ENCODE measurements around the gene SORD.

SORD gene

DNA sequence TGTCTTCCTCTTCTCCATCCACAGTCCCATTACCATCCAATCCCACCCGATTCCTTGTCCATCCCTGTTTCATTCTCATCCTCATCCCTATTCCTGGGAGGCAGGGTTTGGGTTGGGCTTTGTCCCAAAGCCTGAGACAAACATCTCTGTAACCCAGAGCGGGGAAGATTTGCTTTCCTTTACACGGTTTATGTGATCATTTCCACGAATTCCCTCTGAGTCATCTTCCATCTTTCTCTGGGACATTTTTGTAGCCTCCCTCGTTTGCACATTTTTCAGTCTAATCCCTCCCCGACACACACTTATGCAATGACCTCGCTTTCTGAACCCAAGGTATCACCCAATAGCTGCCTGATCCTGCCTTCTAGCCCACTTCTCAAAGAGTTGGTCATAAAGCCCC is 68.2 kb downstream of the SORD start:
- H3K27ac ChIP-seq (ENCODE audit: low read length) = no peak overlapping the region
- no peaks in the 10 kb centered on the region for H3K9me3 ChIP-seq (ENCODE audit: control insufficient read depth in 1 of 2, low read length in 2 of 2)
- no peaks in the 10 kb centered on the region for H3K36me3 ChIP-seq (ENCODE audit: control insufficient read depth in 1 of 2, insufficient read depth in 2 of 2, low read length in 2 of 2)
- no peaks in the 10 kb centered on the region for H3K4me1 ChIP-seq (ENCODE audit: control insufficient read depth in 1 of 2, insufficient read depth in 2 of 2, low read length in 2 of 2)
- no peaks in the 10 kb centered on the region for H3K27me3 ChIP-seq (ENCODE audit: low read depth, low read length)
- H3K4me3 ChIP-seq (ENCODE audit: low read depth in 1 of 2, low read length in 2 of 2) = no peak overlapping the region

DNA sequence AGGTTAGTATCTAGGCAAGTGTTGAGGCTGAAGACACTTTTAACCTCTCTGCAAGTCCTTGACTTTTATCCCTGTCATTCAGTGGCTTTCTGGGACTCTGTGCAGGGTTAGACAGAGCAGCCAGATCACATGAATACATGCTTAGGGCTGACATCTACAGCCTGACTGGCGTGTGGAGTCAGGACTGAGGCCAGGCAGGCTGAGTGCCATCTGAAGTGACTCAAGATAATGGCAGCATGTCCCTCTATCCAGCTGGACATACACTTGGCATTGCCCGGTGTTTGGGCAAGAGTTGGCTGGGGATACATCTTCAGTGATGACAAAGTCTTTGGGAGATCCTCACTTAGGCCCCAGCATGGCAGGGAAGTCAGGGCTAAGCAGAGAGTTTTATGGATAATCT is 68.6 kb downstream of the SORD start:
- Histone ChIP-seq H3K27me3 (ENCODE audit: low read depth, low read length) (no peaks in the 10 kb centered on the region), H3K27ac (ENCODE audit: low read length) (no peak overlapping the region), H3K36me3 (ENCODE audit: control insufficient read depth in 1 of 2, insufficient read depth in 2 of 2, low read length in 2 of 2) (no peaks in the 10 kb centered on the region), H3K9me3 (ENCODE audit: control insufficient read depth in 1 of 2, low read length in 2 of 2) (no peaks in the 10 kb centered on the region), H3K4me1 (ENCODE audit: control insufficient read depth in 1 of 2, insufficient read depth in 2 of 2, low read length in 2 of 2) (no peaks in the 10 kb centered on the region), H3K4me3 (ENCODE audit: low read depth in 1 of 2, low read length in 2 of 2) (no peak overlapping the region)

- H3K27me3 ChIP-seq (ENCODE audit: low read depth, low read length) = no peaks in the 10 kb centered on the region
- H3K4me1 ChIP-seq (ENCODE audit: control insufficient read depth in 1 of 2, insufficient read depth in 2 of 2, low read length in 2 of 2) = no peaks in the 10 kb centered on the region
- no peak overlapping the region for H3K27ac ChIP-seq (ENCODE audit: low read length)
- H3K36me3 ChIP-seq (ENCODE audit: control insufficient read depth in 1 of 2, insufficient read depth in 2 of 2, low read length in 2 of 2) = no peaks in the 10 kb centered on the region
- H3K4me3 ChIP-seq (ENCODE audit: low read depth in 1 of 2, low read length in 2 of 2) = no peak overlapping the region
- H3K9me3 ChIP-seq (ENCODE audit: control insufficient read depth in 1 of 2, low read length in 2 of 2) = no peaks in the 10 kb centered on the region
These were observed 70.0 kb downstream of the SORD start for GRCh38 chr15:45093013-45093412.

DNA sequence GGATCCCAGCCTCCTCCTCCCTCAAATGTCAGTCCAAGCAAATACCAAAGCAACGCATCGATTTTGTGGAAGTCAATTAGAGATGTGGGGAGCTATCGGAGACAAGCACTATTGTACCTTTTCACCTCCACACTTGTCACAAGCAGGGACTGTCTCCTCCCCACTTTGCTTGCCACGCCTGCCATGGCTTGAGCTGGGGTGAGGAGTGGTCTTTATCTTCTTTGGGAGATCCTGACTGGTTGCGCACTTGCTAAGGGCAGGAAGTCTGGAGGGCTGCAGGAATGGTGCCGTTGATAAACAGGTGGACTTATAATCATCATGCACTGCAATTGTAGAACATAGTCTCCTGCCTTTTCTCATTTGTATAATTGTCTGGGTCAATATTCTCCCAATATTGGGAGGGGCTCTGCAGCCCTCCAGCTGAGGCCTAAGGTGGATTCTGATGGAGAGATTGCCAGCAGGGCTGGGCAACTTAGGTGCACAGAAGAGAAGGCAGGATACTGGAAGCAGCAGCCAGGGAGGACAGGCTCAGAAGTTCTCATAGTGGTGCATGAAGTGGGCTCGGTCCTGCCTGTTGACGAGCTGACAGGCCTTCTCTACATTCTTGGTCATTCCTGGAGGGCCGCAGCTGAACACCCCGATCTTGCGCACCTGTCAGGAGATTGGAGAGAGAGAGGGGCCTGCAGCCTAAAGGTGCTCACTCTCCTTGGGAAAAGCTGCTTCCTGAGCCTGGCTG is 70.8 kb downstream of the SORD start:
- Histone ChIP-seq H3K9me3 (ENCODE audit: control insufficient read depth in 1 of 2, low read length in 2 of 2) (no peaks in the 10 kb centered on the region), H3K36me3 (ENCODE audit: control insufficient read depth in 1 of 2, insufficient read depth in 2 of 2, low read length in 2 of 2) (no peaks in the 10 kb centered on the region), H3K4me1 (ENCODE audit: control insufficient read depth in 1 of 2, insufficient read depth in 2 of 2, low read length in 2 of 2) (no peaks in the 10 kb centered on the region), H3K27me3 (ENCODE audit: low read depth, low read length) (no peaks in the 10 kb centered on the region), H3K4me3 (ENCODE audit: low read depth in 1 of 2, low read length in 2 of 2) (no peak overlapping the region), H3K27ac (ENCODE audit: low read length) (no peak overlapping the region)

DNA sequence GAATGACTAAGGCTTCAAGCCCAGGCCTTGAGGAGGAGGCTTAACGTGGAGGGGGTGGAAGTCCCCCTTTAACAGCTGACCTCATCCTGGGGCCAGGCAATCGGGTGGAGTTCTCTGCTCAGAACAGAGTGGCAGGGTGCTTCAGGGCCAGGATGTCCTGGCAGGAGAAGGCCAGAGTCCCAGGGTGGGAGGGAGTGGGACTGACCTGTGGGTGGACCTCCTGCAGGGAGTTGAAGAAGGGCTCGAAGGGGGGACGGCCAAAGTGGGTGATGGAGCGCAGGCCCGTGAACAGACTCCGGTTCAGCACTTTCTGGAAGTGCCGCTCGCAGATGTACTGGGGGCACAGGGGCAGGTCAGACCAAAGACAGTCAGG is 71.3 kb downstream of the SORD start:
- H3K27me3 ChIP-seq (ENCODE audit: low read depth, low read length) = no peaks in the 10 kb centered on the region
- H3K4me1 ChIP-seq (ENCODE audit: control insufficient read depth in 1 of 2, insufficient read depth in 2 of 2, low read length in 2 of 2) = no peaks in the 10 kb centered on the region
- H3K27ac ChIP-seq (ENCODE audit: low read length) = no peak overlapping the region
- H3K36me3 ChIP-seq (ENCODE audit: control insufficient read depth in 1 of 2, insufficient read depth in 2 of 2, low read length in 2 of 2) = no peaks in the 10 kb centered on the region
- no peaks in the 10 kb centered on the region for H3K9me3 ChIP-seq (ENCODE audit: control insufficient read depth in 1 of 2, low read length in 2 of 2)
- H3K4me3 ChIP-seq (ENCODE audit: low read depth in 1 of 2, low read length in 2 of 2) = no peak overlapping the region

DNA sequence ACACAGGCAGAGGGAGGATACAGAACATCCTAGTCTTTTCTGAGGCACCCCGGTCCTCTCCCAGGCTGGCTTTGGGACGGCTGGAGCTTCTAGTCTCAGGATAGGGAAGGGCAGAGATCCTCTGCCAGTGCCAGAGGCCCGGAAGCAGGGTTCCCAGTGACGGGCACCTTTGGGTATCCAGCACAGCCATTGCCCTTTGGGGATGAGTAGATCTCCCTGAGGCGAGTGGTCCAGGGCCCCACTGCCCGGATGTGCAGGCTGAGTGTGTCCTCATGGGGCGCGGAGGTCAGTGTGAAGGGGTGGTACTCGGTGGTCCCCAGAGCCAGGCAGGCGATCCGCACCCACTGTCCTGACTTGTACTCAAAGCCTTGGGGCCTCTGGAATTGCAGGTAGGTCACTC is 72.7 kb downstream of the SORD start:
- Histone ChIP-seq H3K36me3 (ENCODE audit: control insufficient read depth in 1 of 2, insufficient read depth in 2 of 2, low read length in 2 of 2) (no peaks in the 10 kb centered on the region), H3K27ac (ENCODE audit: low read length) (no peak overlapping the region), H3K27me3 (ENCODE audit: low read depth, low read length) (no peaks in the 10 kb centered on the region), H3K4me1 (ENCODE audit: control insufficient read depth in 1 of 2, insufficient read depth in 2 of 2, low read length in 2 of 2) (no peaks in the 10 kb centered on the region), H3K9me3 (ENCODE audit: control insufficient read depth in 1 of 2, low read length in 2 of 2) (no peaks in the 10 kb centered on the region), H3K4me3 (ENCODE audit: low read depth in 1 of 2, low read length in 2 of 2) (no peak overlapping the region)

GRCh38 chr15:45097466-45097865 is 74.5 kb downstream of the SORD start:
- Histone ChIP-seq H3K9me3 (ENCODE audit: control insufficient read depth in 1 of 2, low read length in 2 of 2) (no peaks in the 10 kb centered on the region), H3K4me3 (ENCODE audit: low read depth in 1 of 2, low read length in 2 of 2) (no peak overlapping the region), H3K36me3 (ENCODE audit: control insufficient read depth in 1 of 2, insufficient read depth in 2 of 2, low read length in 2 of 2) (no peaks in the 10 kb centered on the region), H3K27me3 (ENCODE audit: low read depth, low read length) (no peaks in the 10 kb centered on the region), H3K4me1 (ENCODE audit: control insufficient read depth in 1 of 2, insufficient read depth in 2 of 2, low read length in 2 of 2) (no peaks in the 10 kb centered on the region), H3K27ac (ENCODE audit: low read length) (no peak overlapping the region)

DNA sequence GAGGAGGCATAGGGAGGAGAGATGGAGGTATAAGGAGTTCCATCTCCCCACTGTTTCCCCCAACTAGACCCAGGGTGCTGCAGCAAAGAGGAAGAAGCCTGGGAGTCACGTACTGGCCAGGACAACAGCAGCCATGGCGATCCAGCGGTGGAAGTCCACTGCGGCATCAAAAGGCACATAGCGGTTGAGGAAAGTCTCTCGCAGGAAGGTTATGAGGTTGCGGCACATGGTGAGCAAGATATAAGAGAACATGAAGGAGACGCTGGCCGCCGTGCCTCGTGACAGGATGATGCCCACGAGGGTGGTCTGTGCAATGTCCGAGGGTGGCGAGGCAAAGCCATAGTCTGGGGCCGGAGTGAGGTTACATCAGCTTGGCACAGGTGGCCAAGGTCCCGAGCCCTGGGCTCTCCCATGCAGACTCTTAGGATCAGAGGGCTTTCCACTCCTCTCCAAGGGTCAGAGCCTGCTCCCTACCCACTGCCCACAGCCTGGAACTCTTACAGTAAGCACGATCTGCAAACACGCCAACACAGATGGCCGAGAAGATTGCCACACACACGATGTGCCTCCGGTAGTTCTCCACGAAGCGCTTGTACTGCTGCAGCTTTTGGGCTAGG is 76.7 kb downstream of the SORD start:
- no peak overlapping the region for H3K27ac ChIP-seq (ENCODE audit: low read length)
- H3K4me3 ChIP-seq (ENCODE audit: low read depth in 1 of 2, low read length in 2 of 2) = no peak overlapping the region
- H3K9me3 ChIP-seq (ENCODE audit: control insufficient read depth in 1 of 2, low read length in 2 of 2) = no peaks in the 10 kb centered on the region
- no peaks in the 10 kb centered on the region for H3K36me3 ChIP-seq (ENCODE audit: control insufficient read depth in 1 of 2, insufficient read depth in 2 of 2, low read length in 2 of 2)
- no peaks in the 10 kb centered on the region for H3K27me3 ChIP-seq (ENCODE audit: low read depth, low read length)
- H3K4me1 ChIP-seq (ENCODE audit: control insufficient read depth in 1 of 2, insufficient read depth in 2 of 2, low read length in 2 of 2) = no peaks in the 10 kb centered on the region

DNA sequence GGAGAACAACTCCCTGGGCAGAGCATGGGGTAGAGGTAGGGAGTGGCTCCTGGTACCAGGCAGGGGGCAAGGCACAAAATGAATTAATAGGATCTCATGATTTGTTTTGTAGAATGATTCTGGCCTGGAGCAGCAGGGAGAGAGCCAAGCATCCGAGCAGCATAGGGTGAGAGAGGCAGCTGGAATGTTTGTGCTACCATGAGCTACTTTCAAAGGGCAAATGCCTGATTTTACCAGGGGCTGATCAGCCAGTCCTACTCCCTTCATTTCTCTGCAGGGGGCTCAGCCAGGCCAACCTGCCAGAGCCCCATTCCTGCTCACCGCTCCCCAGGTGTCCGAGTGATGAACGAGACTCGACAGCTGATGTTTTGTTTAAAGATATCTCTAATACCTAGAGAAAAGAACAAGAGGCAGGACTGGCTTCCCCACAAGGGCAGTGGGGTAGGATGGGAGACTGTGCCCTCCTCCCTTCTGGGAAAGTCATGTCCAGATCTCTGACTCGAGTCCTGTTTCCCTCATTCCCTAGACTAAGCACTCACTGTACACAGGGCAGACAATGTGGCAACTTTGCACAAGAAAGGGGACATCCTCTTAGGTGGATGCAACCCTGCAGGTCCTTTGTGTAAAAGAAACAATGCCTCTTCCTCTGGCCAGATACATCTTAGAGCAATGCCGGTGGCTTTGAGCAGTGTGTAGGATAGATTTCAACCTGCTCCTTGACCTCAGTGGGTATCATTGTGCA is 78.1 kb downstream of the SORD start:
- Histone ChIP-seq H3K4me1 (ENCODE audit: control insufficient read depth in 1 of 2, insufficient read depth in 2 of 2, low read length in 2 of 2) (no peaks in the 10 kb centered on the region), H3K27ac (ENCODE audit: low read length) (no peak overlapping the region), H3K36me3 (ENCODE audit: control insufficient read depth in 1 of 2, insufficient read depth in 2 of 2, low read length in 2 of 2) (no peaks in the 10 kb centered on the region), H3K9me3 (ENCODE audit: control insufficient read depth in 1 of 2, low read length in 2 of 2) (no peaks in the 10 kb centered on the region), H3K4me3 (ENCODE audit: low read depth in 1 of 2, low read length in 2 of 2) (no peak overlapping the region), H3K27me3 (ENCODE audit: low read depth, low read length) (no peaks in the 10 kb centered on the region)

GRCh38 chr15:45101749-45102148 is 78.8 kb downstream of the SORD start:
- H3K27ac ChIP-seq (ENCODE audit: low read length) = no peak overlapping the region
- H3K9me3 ChIP-seq (ENCODE audit: control insufficient read depth in 1 of 2, low read length in 2 of 2) = no peaks in the 10 kb centered on the region
- no peaks in the 10 kb centered on the region for H3K36me3 ChIP-seq (ENCODE audit: control insufficient read depth in 1 of 2, insufficient read depth in 2 of 2, low read length in 2 of 2)
- no peaks in the 10 kb centered on the region for H3K27me3 ChIP-seq (ENCODE audit: low read depth, low read length)
- H3K4me1 ChIP-seq (ENCODE audit: control insufficient read depth in 1 of 2, insufficient read depth in 2 of 2, low read length in 2 of 2) = no peaks in the 10 kb centered on the region
- H3K4me3 ChIP-seq (ENCODE audit: low read depth in 1 of 2, low read length in 2 of 2) = no peak overlapping the region

GRCh38 chr15:45102226-45102625 is 79.2 kb downstream of the SORD start:
- H3K4me1 ChIP-seq (ENCODE audit: control insufficient read depth in 1 of 2, insufficient read depth in 2 of 2, low read length in 2 of 2) = no peaks in the 10 kb centered on the region
- H3K9me3 ChIP-seq (ENCODE audit: control insufficient read depth in 1 of 2, low read length in 2 of 2) = no peaks in the 10 kb centered on the region

More at GRCh38 chr15:45102226-45102625, 79.2 kb downstream of the SORD start:
- no peaks in the 10 kb centered on the region for H3K27me3 ChIP-seq (ENCODE audit: low read depth, low read length)
- H3K27ac ChIP-seq (ENCODE audit: low read length) = no peak overlapping the region
- no peaks in the 10 kb centered on the region for H3K36me3 ChIP-seq (ENCODE audit: control insufficient read depth in 1 of 2, insufficient read depth in 2 of 2, low read length in 2 of 2)
- H3K4me3 ChIP-seq (ENCODE audit: low read depth in 1 of 2, low read length in 2 of 2) = no peak overlapping the region

All from muscle layer of duodenum (tissue), 2 donors.